ENCODE data around the gene PRSS53. TPM values are rescaled to one million over a fixed set of nuclear protein-coding genes. Genes with fewer than 3 reads are reported as not detected.

The PRSS53 gene
- total RNA-seq, 1 experiment from 2014 or later, result 2.8 TPM

GRCh38 chr16:31093132-31093703 is 4.5 kb upstream of the PRSS53 start:
- no peaks in the 10 kb centered on the region; the same call in 1 of the 2 replicates for H3K27me3 Mint-ChIP-seq (ENCODE audit: low read depth)
- H3K23me2 ChIP-seq (ENCODE audit: insufficient read length, low read depth, low read length, poor library complexity, severe bottlenecking), result peaks cover 11% of the 10 kb centered on the region
- H2AFZ ChIP-seq (ENCODE audit: low read length), result no peak overlapping the region
- peak; percentile 69 for DNase-seq
- peak overlapping the region; percentile 92 to 99 for H3K4me3 Mint-ChIP-seq
- peak overlapping the region; percentile 52 for H3K4me2 ChIP-seq (ENCODE audit: insufficient read depth, insufficient read length, low read length)
- H3K9ac ChIP-seq (ENCODE audit: extremely low read depth, insufficient read length, low read length), result no peak overlapping the region
- H3K4ac ChIP-seq (ENCODE audit: low read depth, low read length), result no peak overlapping the region
- H3K79me1 ChIP-seq (ENCODE audit: insufficient read depth, low read depth, low read length, poor library complexity, severe bottlenecking), result peaks cover 2% of the 10 kb centered on the region
- no peak overlapping the region for H3T11ph ChIP-seq (ENCODE audit: low read length)
- H4K8ac ChIP-seq (replicated peaks; ENCODE audit: insufficient read length, low read depth, low read length), result no peak overlapping the region
- peaks cover 2% of the 10 kb centered on the region; the same call in 1 of the 2 replicates for H3K4me1 ChIP-seq (ENCODE audit: insufficient read depth, low read length)
- no peak overlapping the region for H3K56ac ChIP-seq (ENCODE audit: insufficient read length, low read depth, low read length)
- no peak overlapping the region for H2BK5ac ChIP-seq (ENCODE audit: insufficient read length, low read length)
- H3K27me3 ChIP-seq (ENCODE audit: insufficient read depth, low read length), result no peaks in the 10 kb centered on the region
- peaks cover 2% of the 10 kb centered on the region; the same call in 1 of the 2 replicates for H3K79me2 ChIP-seq (ENCODE audit: insufficient read depth, low read length)
- no peak overlapping the region for H3K23ac ChIP-seq (ENCODE audit: insufficient read length, low read depth, low read length)
- H2AK5ac ChIP-seq (ENCODE audit: insufficient read length, low read length), result no peak overlapping the region
- H3K9me3 Mint-ChIP-seq, result no peaks in the 10 kb centered on the region; a peak in 1 of 5 replicates
- no peak overlapping the region for H2BK12ac ChIP-seq (ENCODE audit: insufficient read length, low read depth, low read length)
- H3K27ac Mint-ChIP-seq, result no peak overlapping the region
- H2BK120ac ChIP-seq (ENCODE audit: low read depth, low read length, poor library complexity, severe bottlenecking), result no peak overlapping the region
- no peak overlapping the region for H4K91ac ChIP-seq (ENCODE audit: insufficient read length, low read depth, low read length)
- H3K14ac ChIP-seq (ENCODE audit: insufficient read depth, low read length), result no peak overlapping the region
- H3K9me3 ChIP-seq (ENCODE audit: control insufficient read depth, low read depth, low read length), result no peaks in the 10 kb centered on the region
- no peak overlapping the region for H2BK15ac ChIP-seq (ENCODE audit: low read depth, low read length)
- peaks cover 3% of the 10 kb centered on the region for H4K20me1 ChIP-seq (ENCODE audit: control insufficient read depth, insufficient read depth, insufficient read length)
- no CpG with 5 or more reads among the region's 17 CpGs for WGBS (ENCODE audit: extremely low coverage, insufficient read length, low lambda C conversion rate)
- no peak overlapping the region for H3K18ac ChIP-seq (ENCODE audit: insufficient read length, low read depth, low read length)
- peaks cover 5 to 22% (median 22%) of the 10 kb centered on the region in 3 experiments; a peak in 6 of 7 replicates for H3K36me3 Mint-ChIP-seq (ENCODE audit: insufficient read depth in 1 of 3, low read depth in 3 of 3)
- no peak for TF ChIP-seq CTCF (conservative IDR thresholded peaks at IDR 0.05)
- H2BK20ac ChIP-seq (ENCODE audit: low read depth, low read length, poor library complexity, severe bottlenecking), result no peak overlapping the region
- no peak overlapping the region for H4K5ac ChIP-seq (ENCODE audit: insufficient read length, low read depth, low read length)
- H3K4me1 Mint-ChIP-seq, result peaks cover 9 to 15% of the 10 kb centered on the region in 2 experiments
- H3K27ac ChIP-seq (ENCODE audit: insufficient read length, low read depth, low read length), result no peak overlapping the region

Data from H9 (cell line).